ENCODE data around the gene DRD4. TPM values are rescaled to one million over a fixed set of nuclear protein-coding genes. Genes with fewer than 3 reads are reported as not detected.

The DRD4 gene
- total RNA-seq, 2 experiments from 2014 or later = 0.88 to 0.89 TPM

- intact Hi-C loops (cut with micrococcal nuclease) = no loop called here
- Mint-ChIP-seq H3K27ac (no peak overlapping the region), H3K36me3 (ENCODE audit: low read depth) (peaks cover 19% of the 10 kb centered on the region), H3K27me3 (no peaks in the 10 kb centered on the region), H3K4me1 (ENCODE audit: low read depth) (peaks cover 2% of the 10 kb centered on the region), H3K9me3 (no peaks in the 10 kb centered on the region), H3K4me3 (no peak overlapping the region)
- ChIA-PET POLR2A (no interaction called here), CTCF (no interaction called here)
- TF ChIP-seq CTCF (IDR thresholded peaks at IDR 0.05) = no peak
- DNase-seq (no peak), ATAC-seq (no peak)
Observed at GRCh38 chr11:608791-609251, 28.2 kb upstream of the DRD4 start.

GRCh38 chr11:609341-609811, 27.7 kb upstream of the DRD4 start:
- no peak for TF ChIP-seq CTCF (IDR thresholded peaks at IDR 0.05)
- ATAC-seq (no peak), DNase-seq (no peak)
- H3K4me3 Mint-ChIP-seq = no peak overlapping the region
- H3K27me3 Mint-ChIP-seq = no peaks in the 10 kb centered on the region
- H3K4me1 Mint-ChIP-seq (ENCODE audit: low read depth) = peaks cover 6% of the 10 kb centered on the region
- intact Hi-C loops (cut with micrococcal nuclease) = no loop called here
- no peak overlapping the region for H3K27ac Mint-ChIP-seq
- CTCF ChIA-PET = no interaction called here
- POLR2A ChIA-PET = no interaction called here
- no peaks in the 10 kb centered on the region for H3K9me3 Mint-ChIP-seq
- peaks cover 16% of the 10 kb centered on the region for H3K36me3 Mint-ChIP-seq (ENCODE audit: low read depth)

GRCh38 chr11:610146-610801, 26.8 kb upstream of the DRD4 start:
- no peak for DNase-seq
- ChIA-PET CTCF (interaction anchor here (1.2 kb wide), 1 partner anchor 55 kb away, joined by 4 read pairs; no protein-coding TSS in a partner anchor), POLR2A (interaction anchor here (0.6 kb wide), 2 partner anchors 45 to 59 kb away, joined by 3 to 4 read pairs; no protein-coding TSS in a partner anchor)
- peaks cover 9% of the 10 kb centered on the region for H3K4me1 Mint-ChIP-seq (ENCODE audit: low read depth)
- no peak for ATAC-seq
- no peaks in the 10 kb centered on the region for H3K27me3 Mint-ChIP-seq
- no peak overlapping the region for H3K4me3 Mint-ChIP-seq
- intact Hi-C loops (cut with micrococcal nuclease) = no loop called here
- no peak for TF ChIP-seq CTCF (IDR thresholded peaks at IDR 0.05)
- no peak overlapping the region for H3K27ac Mint-ChIP-seq
- no peaks in the 10 kb centered on the region for H3K9me3 Mint-ChIP-seq
- peaks cover 13% of the 10 kb centered on the region for H3K36me3 Mint-ChIP-seq (ENCODE audit: low read depth)

- Mint-ChIP-seq H3K4me3 (no peak overlapping the region), H3K9me3 (no peaks in the 10 kb centered on the region), H3K27ac (no peak overlapping the region), H3K36me3 (ENCODE audit: low read depth) (peaks cover 13% of the 10 kb centered on the region), H3K27me3 (no peaks in the 10 kb centered on the region), H3K4me1 (ENCODE audit: low read depth) (peaks cover 11% of the 10 kb centered on the region)
- intact Hi-C loops (cut with micrococcal nuclease) = no loop called here
- no peak for TF ChIP-seq CTCF (IDR thresholded peaks at IDR 0.05)
- DNase-seq (no peak), ATAC-seq (no peak)
- ChIA-PET CTCF (interaction anchor here (1.2 kb wide), 1 partner anchor 56 kb away, joined by 4 read pairs; no protein-coding TSS in a partner anchor), POLR2A (interaction anchor here (0.6 to 1.9 kb wide), 5 partner anchors 19 to 363 kb away, joined by 3 to 10 read pairs (median 3); no protein-coding TSS in a partner anchor)
Observed at GRCh38 chr11:611001-611996, 25.8 kb upstream of the DRD4 start.

Measured in activated CD8-positive, alpha-beta T cell treated with anti-CD3 and anti-CD28 coated beads for 36 hours (primary cell).